ENCODE measurements around the gene MED13L.

MED13L gene

DNA sequence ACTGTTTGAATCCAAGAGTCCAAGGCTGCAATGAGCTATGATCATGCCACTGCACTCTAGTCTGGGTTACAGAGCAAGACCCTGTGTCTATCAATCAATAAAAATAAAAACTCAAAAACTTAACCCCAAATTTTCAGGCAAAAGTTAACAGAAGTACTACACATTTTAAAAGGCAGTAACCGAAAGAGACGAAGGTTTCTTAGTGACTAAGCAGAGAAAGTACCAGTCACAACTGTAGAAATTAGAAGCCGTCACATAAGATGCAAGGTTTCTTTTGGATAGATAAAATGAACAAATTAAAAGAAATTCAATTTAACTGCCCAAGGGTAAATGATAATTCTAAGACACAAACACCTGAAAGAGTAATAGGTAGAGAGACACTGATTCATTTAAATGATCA lies 103.5 kb downstream of the MED13L start:
- H3K27ac Mint-ChIP-seq, result peak overlapping the region; percentile 37
- H3K4me1 Mint-ChIP-seq (ENCODE audit: low read depth), result peaks cover 49% of the 10 kb centered on the region
- no peaks in the 10 kb centered on the region for H3K9me3 Mint-ChIP-seq
- no peaks in the 10 kb centered on the region for H3K27me3 Mint-ChIP-seq (ENCODE audit: low read depth)
- DNase-seq (ENCODE audit: low spot score), result no peak
- H3K36me3 Mint-ChIP-seq (ENCODE audit: low read depth), result peaks cover 8% of the 10 kb centered on the region
- H3K4me3 Mint-ChIP-seq, result no peak overlapping the region

GRCh38 chr12:116172224-116172849 lies 105.2 kb downstream of the MED13L start:
- Mint-ChIP-seq H3K27ac (peak overlapping the region; percentile 87), H3K36me3 (ENCODE audit: low read depth) (peaks cover 10% of the 10 kb centered on the region), H3K27me3 (ENCODE audit: low read depth) (no peaks in the 10 kb centered on the region), H3K4me1 (ENCODE audit: low read depth) (peaks cover 49% of the 10 kb centered on the region), H3K9me3 (no peaks in the 10 kb centered on the region), H3K4me3 (peak overlapping the region; percentile 75)
- DNase-seq (ENCODE audit: low spot score), result peak; percentile 62

- DNase-seq (ENCODE audit: low spot score), result no peak
- peak overlapping the region; percentile 75 for H3K4me3 Mint-ChIP-seq
- no peaks in the 10 kb centered on the region for H3K27me3 Mint-ChIP-seq (ENCODE audit: low read depth)
- peaks cover 10% of the 10 kb centered on the region for H3K36me3 Mint-ChIP-seq (ENCODE audit: low read depth)
- H3K4me1 Mint-ChIP-seq (ENCODE audit: low read depth), result peaks cover 49% of the 10 kb centered on the region
- H3K27ac Mint-ChIP-seq, result peak overlapping the region; percentile 87
- no peaks in the 10 kb centered on the region for H3K9me3 Mint-ChIP-seq
Measured at GRCh38 chr12:116171549-116171948, 105.9 kb downstream of the MED13L start.

DNA sequence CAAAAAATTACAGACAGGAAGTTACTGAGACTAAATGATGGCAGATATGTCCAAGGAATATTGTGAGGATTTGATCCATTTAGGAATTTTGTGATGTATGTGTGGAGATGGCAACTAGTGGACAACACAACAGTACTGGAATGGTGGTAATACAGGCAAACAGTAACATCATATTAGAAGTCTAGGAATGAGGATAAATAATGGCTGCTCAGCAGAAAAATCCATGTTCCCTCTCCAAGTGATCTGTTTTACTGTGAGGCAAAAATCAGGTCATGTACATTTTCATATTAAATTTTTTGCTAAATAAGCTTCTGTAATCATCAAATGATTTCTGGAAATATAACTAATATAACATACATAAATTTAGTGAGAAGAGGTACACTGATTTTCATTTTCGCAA lies 108.4 kb downstream of the MED13L start:
- Mint-ChIP-seq H3K4me3 (no peak overlapping the region), H3K36me3 (ENCODE audit: low read depth) (peaks cover 6% of the 10 kb centered on the region), H3K4me1 (ENCODE audit: low read depth) (peaks cover 45% of the 10 kb centered on the region), H3K9me3 (no peaks in the 10 kb centered on the region), H3K27me3 (ENCODE audit: low read depth) (no peaks in the 10 kb centered on the region), H3K27ac (no peak overlapping the region)
- DNase-seq (ENCODE audit: low spot score), result no peak

DNA sequence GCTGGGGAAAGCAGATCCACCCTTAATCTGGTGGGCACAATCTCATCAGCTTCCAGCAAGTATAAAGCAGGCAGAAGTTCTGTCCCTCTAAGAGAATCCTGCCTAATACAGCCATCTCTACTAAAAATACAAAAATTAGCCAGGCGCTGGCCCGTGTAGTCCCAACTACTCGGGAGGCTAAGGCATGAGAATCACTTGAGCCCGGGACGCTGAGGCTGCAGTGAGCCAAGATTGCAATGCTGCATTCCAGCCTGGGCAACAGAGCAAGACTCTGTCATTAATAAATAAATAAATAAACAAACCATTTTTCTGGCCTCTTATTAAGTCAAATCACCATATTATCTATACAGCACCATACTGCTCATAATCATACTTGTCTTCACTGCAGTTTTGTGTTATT lies 111.2 kb downstream of the MED13L start:
- Mint-ChIP-seq H3K4me3 (no peak overlapping the region), H3K27me3 (ENCODE audit: low read depth) (no peaks in the 10 kb centered on the region), H3K27ac (no peak overlapping the region), H3K4me1 (ENCODE audit: low read depth) (peaks cover 23% of the 10 kb centered on the region), H3K36me3 (ENCODE audit: low read depth) (peaks cover 3% of the 10 kb centered on the region), H3K9me3 (no peaks in the 10 kb centered on the region)
- DNase-seq (ENCODE audit: low spot score), result no peak

DNA sequence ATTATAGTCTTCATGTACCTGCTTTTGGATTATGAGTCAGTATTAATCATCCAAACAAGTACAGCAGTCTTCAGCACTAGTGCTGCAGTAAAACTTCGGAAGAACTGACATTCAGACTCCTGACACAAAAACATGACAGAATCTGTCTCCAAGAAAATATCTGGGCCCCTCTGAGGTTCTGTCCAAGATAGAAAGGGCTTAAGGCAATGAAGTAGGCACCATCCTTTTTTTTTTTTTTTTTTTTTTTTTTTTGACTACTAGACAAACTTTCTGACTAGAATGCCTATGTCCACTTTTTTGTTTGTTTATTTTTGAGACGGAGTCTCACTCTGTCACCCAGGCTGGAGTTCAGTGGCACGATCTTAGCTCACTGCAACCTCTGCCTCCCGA lies 112.5 kb downstream of the MED13L start:
- Mint-ChIP-seq H3K36me3 (ENCODE audit: low read depth) (peaks cover 2% of the 10 kb centered on the region), H3K9me3 (no peaks in the 10 kb centered on the region), H3K4me3 (no peak overlapping the region), H3K27me3 (ENCODE audit: low read depth) (no peaks in the 10 kb centered on the region), H3K4me1 (ENCODE audit: low read depth) (peaks cover 20% of the 10 kb centered on the region), H3K27ac (no peak overlapping the region)
- no peak for DNase-seq (ENCODE audit: low spot score)

DNA sequence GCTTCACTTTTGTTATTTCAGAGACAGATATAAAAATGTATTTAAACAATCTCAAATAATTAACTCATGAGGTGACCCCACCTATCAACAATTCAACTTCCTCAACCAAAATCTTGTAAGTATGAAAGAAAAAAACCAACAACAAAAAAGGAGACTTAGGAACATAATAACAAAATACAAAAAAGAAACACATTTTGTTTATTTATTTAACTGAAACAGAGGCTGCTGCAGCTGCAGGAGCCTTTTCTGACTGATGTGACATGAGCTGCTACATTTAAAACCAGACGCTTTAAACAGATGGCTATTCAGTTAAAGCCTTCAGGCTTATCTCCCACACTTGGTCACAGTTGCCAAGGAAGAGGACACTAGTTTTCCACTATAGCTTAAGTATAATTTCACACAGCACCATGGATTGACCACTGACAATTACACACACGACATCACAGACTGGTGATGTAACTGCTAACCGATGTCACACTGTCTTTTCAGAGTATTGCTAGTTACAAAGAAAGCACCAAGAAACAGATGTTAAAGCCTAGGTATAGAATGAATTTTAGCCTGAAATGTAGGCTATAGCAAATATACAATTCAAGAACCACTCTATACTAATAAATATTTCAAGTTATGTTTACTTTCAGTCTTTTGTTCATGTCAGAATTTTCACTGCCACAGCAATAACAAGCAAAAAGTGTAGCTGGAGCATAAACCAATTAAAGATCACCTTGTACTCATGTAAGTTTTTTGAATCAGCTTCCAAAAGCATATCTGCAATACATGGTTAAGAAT lies 113.0 kb downstream of the MED13L start:
- Mint-ChIP-seq H3K4me1 (ENCODE audit: low read depth) (peaks cover 20% of the 10 kb centered on the region), H3K9me3 (no peaks in the 10 kb centered on the region), H3K4me3 (no peak overlapping the region), H3K27me3 (ENCODE audit: low read depth) (no peaks in the 10 kb centered on the region), H3K36me3 (ENCODE audit: low read depth) (peaks cover 2% of the 10 kb centered on the region), H3K27ac (no peak overlapping the region)
- DNase-seq (ENCODE audit: low spot score), result no peak

DNA sequence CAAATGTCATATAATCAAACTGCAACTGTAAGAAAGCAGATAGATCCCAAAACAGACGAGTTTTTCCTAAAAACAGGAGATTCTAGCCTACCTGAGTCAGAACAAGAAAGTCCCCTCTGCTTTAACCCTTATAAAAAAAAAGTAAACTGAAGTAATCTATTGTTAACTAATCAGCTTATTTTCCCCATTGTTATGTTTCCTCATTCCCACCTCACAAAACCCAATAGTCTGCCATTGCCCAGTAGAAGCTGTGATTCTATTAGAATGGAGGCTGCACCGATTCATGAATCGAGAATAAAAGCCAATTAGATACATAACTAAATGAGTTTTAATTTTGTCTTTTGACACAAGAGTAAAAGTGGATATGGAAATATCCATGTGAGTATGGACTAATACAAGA lies 115.4 kb downstream of the MED13L start:
- Mint-ChIP-seq H3K4me1 (ENCODE audit: low read depth) (peaks cover 27% of the 10 kb centered on the region), H3K27ac (no peak overlapping the region)

GRCh38 chr12:116161588-116161987 lies 115.9 kb downstream of the MED13L start:
- Mint-ChIP-seq H3K4me3 (no peak overlapping the region), H3K27me3 (ENCODE audit: low read depth) (no peaks in the 10 kb centered on the region), H3K36me3 (ENCODE audit: low read depth) (no peaks in the 10 kb centered on the region), H3K27ac (no peak overlapping the region), H3K9me3 (no peaks in the 10 kb centered on the region), H3K4me1 (ENCODE audit: low read depth) (peaks cover 24% of the 10 kb centered on the region)
- no peak for DNase-seq (ENCODE audit: low spot score)

More for the DNA sequence above, 115.4 kb downstream of the MED13L start:
- no peak overlapping the region for H3K4me3 Mint-ChIP-seq
- no peak for DNase-seq (ENCODE audit: low spot score)
- no peaks in the 10 kb centered on the region for H3K9me3 Mint-ChIP-seq
- no peaks in the 10 kb centered on the region for H3K27me3 Mint-ChIP-seq (ENCODE audit: low read depth)
- H3K36me3 Mint-ChIP-seq (ENCODE audit: low read depth), result no peaks in the 10 kb centered on the region

DNA sequence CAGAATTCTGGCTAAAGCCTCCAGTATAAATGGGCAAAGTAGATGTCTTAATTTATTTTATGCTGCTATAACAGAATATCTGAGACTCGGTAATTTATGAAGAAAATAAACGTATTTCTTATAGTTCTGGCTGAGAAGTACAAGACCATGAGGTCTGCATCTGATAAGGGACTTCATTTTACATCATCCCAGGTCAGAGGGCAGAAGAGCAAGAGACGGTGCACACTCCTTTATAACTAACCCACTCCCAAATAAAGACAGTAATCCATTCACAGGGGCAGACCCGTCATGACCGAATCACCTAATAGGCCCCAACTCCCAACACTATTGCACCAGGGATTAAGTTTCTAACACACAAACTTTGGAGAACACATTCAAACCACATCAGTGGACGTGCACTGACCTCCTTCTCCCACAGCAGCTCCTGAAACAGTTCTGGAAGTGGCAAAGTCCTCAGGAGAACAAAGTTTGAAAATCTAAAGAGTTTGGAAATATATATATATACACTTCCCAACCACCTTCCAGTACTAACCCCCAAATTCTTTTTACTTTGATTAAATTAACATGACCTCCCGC lies 116.5 kb downstream of the MED13L start:
- Mint-ChIP-seq H3K4me3 (no peak overlapping the region), H3K9me3 (no peaks in the 10 kb centered on the region), H3K4me1 (ENCODE audit: low read depth) (peaks cover 23% of the 10 kb centered on the region), H3K27ac (no peak overlapping the region), H3K36me3 (ENCODE audit: low read depth) (no peaks in the 10 kb centered on the region), H3K27me3 (ENCODE audit: low read depth) (no peaks in the 10 kb centered on the region)
- no peak for DNase-seq (ENCODE audit: low spot score)

- no peak for DNase-seq (ENCODE audit: low spot score)
Measured at GRCh38 chr12:116160231-116160630, 117.3 kb downstream of the MED13L start.

GRCh38 chr12:116159593-116160200 lies 117.8 kb downstream of the MED13L start:
- H3K9me3 Mint-ChIP-seq, result no peaks in the 10 kb centered on the region
- H3K27me3 Mint-ChIP-seq (ENCODE audit: low read depth), result no peaks in the 10 kb centered on the region
- DNase-seq (ENCODE audit: low spot score), result no peak
- peaks cover 14% of the 10 kb centered on the region for H3K4me1 Mint-ChIP-seq (ENCODE audit: low read depth)
- H3K36me3 Mint-ChIP-seq (ENCODE audit: low read depth), result no peaks in the 10 kb centered on the region
- H3K4me3 Mint-ChIP-seq, result no peak overlapping the region
- H3K27ac Mint-ChIP-seq, result no peak overlapping the region

More at GRCh38 chr12:116160231-116160630, 117.3 kb downstream of the MED13L start:
- no peaks in the 10 kb centered on the region for H3K27me3 Mint-ChIP-seq (ENCODE audit: low read depth)
- peaks cover 17% of the 10 kb centered on the region for H3K4me1 Mint-ChIP-seq (ENCODE audit: low read depth)
- H3K27ac Mint-ChIP-seq, result no peak overlapping the region
- H3K4me3 Mint-ChIP-seq, result no peak overlapping the region
- H3K36me3 Mint-ChIP-seq (ENCODE audit: low read depth), result no peaks in the 10 kb centered on the region
- H3K9me3 Mint-ChIP-seq, result no peaks in the 10 kb centered on the region

GRCh38 chr12:116159175-116159574 lies 118.3 kb downstream of the MED13L start:
- no peaks in the 10 kb centered on the region for H3K27me3 Mint-ChIP-seq (ENCODE audit: low read depth)
- no peak overlapping the region for H3K27ac Mint-ChIP-seq
- no peak for DNase-seq (ENCODE audit: low spot score)
- H3K4me3 Mint-ChIP-seq, result no peak overlapping the region
- no peaks in the 10 kb centered on the region for H3K36me3 Mint-ChIP-seq (ENCODE audit: low read depth)
- H3K9me3 Mint-ChIP-seq, result no peaks in the 10 kb centered on the region
- H3K4me1 Mint-ChIP-seq (ENCODE audit: low read depth), result peaks cover 11% of the 10 kb centered on the region

- no peak for DNase-seq (ENCODE audit: low spot score)
- H3K27ac Mint-ChIP-seq, result peak overlapping the region; percentile 10
- no peaks in the 10 kb centered on the region for H3K27me3 Mint-ChIP-seq (ENCODE audit: low read depth)
- H3K4me1 Mint-ChIP-seq (ENCODE audit: low read depth), result peaks cover 8% of the 10 kb centered on the region
- H3K36me3 Mint-ChIP-seq (ENCODE audit: low read depth), result no peaks in the 10 kb centered on the region
- no peak overlapping the region for H3K4me3 Mint-ChIP-seq
- no peaks in the 10 kb centered on the region for H3K9me3 Mint-ChIP-seq
Measured at GRCh38 chr12:116157845-116158267, 119.6 kb downstream of the MED13L start.
